ENCODE measurements around the gene FKBP10. TPM values are rescaled to one million over a fixed set of nuclear protein-coding genes. Genes with fewer than 3 reads are reported as not detected.

Gene FKBP10
- total RNA-seq, 2 experiments from 2014 or later: not detected

- H3K9me3 ChIP-seq (ENCODE audit: control insufficient read depth in 1 of 2, insufficient read depth in 1 of 2, low read length in 2 of 2): no peaks in the 10 kb centered on the region
- DNase-seq (peak; percentile 44 to 90 (median 70)), ATAC-seq (ENCODE audit: poor library complexity) (peak; percentile 91)
- Mint-ChIP-seq H3K36me3 (ENCODE audit: low read depth) (peaks cover 10% of the 10 kb centered on the region), H3K4me1 (ENCODE audit: low read depth) (peaks cover 22% of the 10 kb centered on the region), H3K9me3 (no peaks in the 10 kb centered on the region), H3K4me3 (peak within 1 kb of the TSS; percentile 97), H3K27ac (peak within 1 kb of the TSS; percentile 36), H3K27me3 (no peaks in the 10 kb centered on the region)
- H3K4me3 ChIP-seq (ENCODE audit: low read length): peak within 1 kb of the TSS; percentile 60
- peak; percentile 68 for TF ChIP-seq CTCF (IDR thresholded peaks at IDR 0.05)
- intact Hi-C loops (cut with DNase I, micrococcal nuclease): loop anchor here (2.0 kb wide), 2 partner anchors 73 to 993 kb away; no protein-coding TSS in a partner anchor
- no peaks in the 10 kb centered on the region for H3K27me3 ChIP-seq (ENCODE audit: control insufficient read depth in 1 of 2, insufficient read depth in 2 of 2, low read length in 2 of 2)
- no peaks in the 10 kb centered on the region for H3K36me3 ChIP-seq (ENCODE audit: insufficient read depth, low read length)
- POLR2A ChIA-PET: interaction anchor here (0.6 to 2.8 kb wide), 17 partner anchors 10 to 394 kb away, joined by 3 to 24 read pairs (median 5); partner anchors contain the start of genes ACLY, CNP, EIF1 and JUP
- H3K27ac ChIP-seq (ENCODE audit: low read depth in 1 of 2, low read length in 2 of 2): no peak within 1 kb of the TSS
- CTCF ChIA-PET: interaction anchor here (0.9 to 1.5 kb wide), 6 partner anchors 11 to 74 kb away, joined by 3 to 15 read pairs (median 6); partner anchors contain the start of gene KLHL11
- peaks cover 34% of the 10 kb centered on the region for H3K4me1 ChIP-seq (ENCODE audit: insufficient read depth, low read length)
These were observed 1.0 kb upstream of the FKBP10 start, which contains the start of gene P3H4 for GRCh38 chr17:41811549-41812380. TSS of gene P3H4 (minus strand) at chr17:41811949. CDS start at chr17:41811915, 34 bp downstream.

GRCh38 chr17:41813152-41813680 is 412 bp downstream of the FKBP10 start:
- H3K27ac ChIP-seq (ENCODE audit: low read depth in 1 of 2, low read length in 2 of 2): no peak overlapping the region
- no peaks in the 10 kb centered on the region for H3K36me3 ChIP-seq (ENCODE audit: insufficient read depth, low read length)
- no peak overlapping the region for H3K4me3 ChIP-seq (ENCODE audit: low read length)
- Mint-ChIP-seq H3K27ac (no peak overlapping the region), H3K9me3 (no peaks in the 10 kb centered on the region), H3K4me1 (ENCODE audit: low read depth) (peaks cover 22% of the 10 kb centered on the region), H3K4me3 (peak overlapping the region; percentile 82), H3K27me3 (no peaks in the 10 kb centered on the region), H3K36me3 (ENCODE audit: low read depth) (peaks cover 10% of the 10 kb centered on the region)
- peaks cover 34% of the 10 kb centered on the region for H3K4me1 ChIP-seq (ENCODE audit: insufficient read depth, low read length)
- intact Hi-C loops (cut with DNase I, micrococcal nuclease): no loop called here
- no peak for ATAC-seq (ENCODE audit: poor library complexity)
- no peak for TF ChIP-seq CTCF (IDR thresholded peaks at IDR 0.05)
- no peaks in the 10 kb centered on the region for H3K27me3 ChIP-seq (ENCODE audit: control insufficient read depth in 1 of 2, insufficient read depth in 2 of 2, low read length in 2 of 2)
- ChIA-PET POLR2A (interaction anchor here (1.8 kb wide), 1 partner anchor 121 kb away, joined by 5 read pairs; no protein-coding TSS in a partner anchor), CTCF (no interaction called here)
- DNase-seq: no peak
- H3K9me3 ChIP-seq (ENCODE audit: control insufficient read depth in 1 of 2, insufficient read depth in 1 of 2, low read length in 2 of 2): no peaks in the 10 kb centered on the region

GRCh38 chr17:41813699-41814124 is 908 bp downstream of the FKBP10 start:
- POLR2A ChIA-PET: no interaction called here
- peak overlapping the region; percentile 82 for H3K4me3 Mint-ChIP-seq
- Histone ChIP-seq H3K27ac (ENCODE audit: low read depth in 1 of 2, low read length in 2 of 2) (no peak overlapping the region), H3K36me3 (ENCODE audit: insufficient read depth, low read length) (no peaks in the 10 kb centered on the region), H3K4me1 (ENCODE audit: insufficient read depth, low read length) (peaks cover 34% of the 10 kb centered on the region), H3K27me3 (ENCODE audit: control insufficient read depth in 1 of 2, insufficient read depth in 2 of 2, low read length in 2 of 2) (no peaks in the 10 kb centered on the region), H3K9me3 (ENCODE audit: control insufficient read depth in 1 of 2, insufficient read depth in 1 of 2, low read length in 2 of 2) (no peaks in the 10 kb centered on the region), H3K4me3 (ENCODE audit: low read length) (no peak overlapping the region)
- no peak overlapping the region for H3K27ac Mint-ChIP-seq
- no peaks in the 10 kb centered on the region for H3K9me3 Mint-ChIP-seq
- ATAC-seq (ENCODE audit: poor library complexity): no peak
- DNase-seq: no peak
- intact Hi-C loops (cut with DNase I, micrococcal nuclease): no loop called here
- no peaks in the 10 kb centered on the region for H3K27me3 Mint-ChIP-seq
- H3K4me1 Mint-ChIP-seq (ENCODE audit: low read depth): peaks cover 22% of the 10 kb centered on the region
- CTCF ChIA-PET: interaction anchor here (0.6 kb wide), 1 partner anchor 507 kb away, joined by 3 read pairs; no protein-coding TSS in a partner anchor
- TF ChIP-seq CTCF (IDR thresholded peaks at IDR 0.05): no peak
- H3K36me3 Mint-ChIP-seq (ENCODE audit: low read depth): peaks cover 10% of the 10 kb centered on the region
